Measurements from ENCODE around the gene ASXL1.

Gene ASXL1

GRCh38 chr20:32484225-32484957 is 126.3 kb downstream of the ASXL1 start:
- TF ChIP-seq ZFP30 (CRISPR knock-in tag; IDR thresholded peaks at IDR 0.05) (no peak), ZNF565 (CRISPR knock-in tag; conservative IDR thresholded peaks at IDR 0.05; ENCODE audit: low read depth) (no peak), PATZ1 (CRISPR knock-in tag; IDR thresholded peaks at IDR 0.05; ENCODE audit: borderline replicate concordance) (0 out of 2 replicates have a peak, but pooled peaks have one; percentile 9)
- peak; percentile 63 for ATAC-seq

DNA sequence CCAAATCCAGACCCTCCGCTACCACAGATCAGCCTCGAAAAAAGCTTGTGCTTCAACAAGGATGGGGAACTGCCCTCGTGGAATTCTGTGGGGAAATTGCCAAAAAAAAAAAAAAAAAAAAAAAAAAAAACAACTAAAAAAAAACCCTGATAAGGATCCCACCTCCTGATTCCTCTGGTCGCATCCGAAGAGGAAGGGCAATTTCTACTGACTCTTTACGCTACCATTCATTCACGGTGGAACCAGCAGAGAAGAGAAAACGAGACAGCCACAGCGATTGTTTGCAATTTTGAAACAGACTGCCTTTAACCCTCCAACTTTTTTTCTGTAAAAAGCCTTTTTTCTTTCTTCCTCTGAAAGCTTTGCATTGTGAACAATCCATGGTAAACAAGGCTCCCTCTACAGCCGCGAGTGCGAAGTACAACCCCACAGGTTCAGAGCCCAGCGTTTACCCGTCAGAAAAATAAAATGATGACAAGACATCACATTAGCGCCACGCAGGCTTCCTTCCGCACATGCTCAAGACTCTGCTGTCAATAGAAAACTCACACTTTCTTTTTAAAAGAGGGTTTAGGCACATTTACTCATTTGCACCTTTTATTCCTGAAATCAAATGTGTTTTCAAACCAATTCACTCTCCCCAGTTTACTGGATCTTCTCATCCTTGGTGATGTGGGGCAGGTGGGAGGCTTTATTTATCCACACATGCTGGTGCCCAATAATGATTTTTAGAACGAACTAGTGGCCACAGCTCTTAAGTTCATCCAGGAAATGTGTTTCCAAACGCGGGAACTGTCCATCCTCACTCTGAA is 127.0 kb downstream of the ASXL1 start:
- TF ChIP-seq ARNTL (CRISPR knock-in tag; IDR thresholded peaks at IDR 0.05; ENCODE audit: borderline replicate concordance, low read depth) = no peak
- no peak for TF ChIP-seq SNAI2 (CRISPR knock-in tag; IDR thresholded peaks at IDR 0.05)
- TF ChIP-seq ZNF565 (CRISPR knock-in tag; conservative IDR thresholded peaks at IDR 0.05; ENCODE audit: low read depth) = no peak
- TF ChIP-seq ZFP30 (CRISPR knock-in tag; IDR thresholded peaks at IDR 0.05) = no peak
- no peak for TF ChIP-seq PATZ1 (CRISPR knock-in tag; IDR thresholded peaks at IDR 0.05; ENCODE audit: borderline replicate concordance)
- TF ChIP-seq, protein P1, sequence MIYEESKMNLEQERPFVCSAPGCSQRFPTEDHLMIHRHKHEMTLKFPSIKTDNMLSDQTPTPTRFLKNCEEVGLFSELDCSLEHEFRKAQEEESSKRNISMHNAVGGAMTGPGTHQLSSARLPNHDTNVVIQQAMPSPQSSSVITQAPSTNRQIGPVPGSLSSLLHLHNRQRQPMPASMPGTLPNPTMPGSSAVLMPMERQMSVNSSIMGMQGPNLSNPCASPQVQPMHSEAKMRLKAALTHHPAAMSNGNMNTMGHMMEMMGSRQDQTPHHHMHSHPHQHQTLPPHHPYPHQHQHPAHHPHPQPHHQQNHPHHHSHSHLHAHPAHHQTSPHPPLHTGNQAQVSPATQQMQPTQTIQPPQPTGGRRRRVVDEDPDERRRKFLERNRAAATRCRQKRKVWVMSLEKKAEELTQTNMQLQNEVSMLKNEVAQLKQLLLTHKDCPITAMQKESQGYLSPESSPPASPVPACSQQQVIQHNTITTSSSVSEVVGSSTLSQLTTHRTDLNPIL (CRISPR knock-in tag; IDR thresholded peaks at IDR 0.05; ENCODE audit: low read depth) = no peak
- TF ChIP-seq TCF4 (CRISPR knock-in tag; IDR thresholded peaks at IDR 0.05; ENCODE audit: borderline replicate concordance) = no peak
- TF ChIP-seq GLIS3 (CRISPR knock-in tag; IDR thresholded peaks at IDR 0.05) = no peak
- no peak for TF ChIP-seq CSRNP3 (CRISPR knock-in tag; IDR thresholded peaks at IDR 0.05)
- no peak for TF ChIP-seq ISL1 (CRISPR knock-in tag; IDR thresholded peaks at IDR 0.05)
- no peak for TF ChIP-seq ZC3H10 (CRISPR knock-in tag; IDR thresholded peaks at IDR 0.05)
- TF ChIP-seq ZNF70 (CRISPR knock-in tag; IDR thresholded peaks at IDR 0.05) = no peak
- no peak for TF ChIP-seq ZNF8 (CRISPR knock-in tag; IDR thresholded peaks at IDR 0.05)
- TF ChIP-seq BACH2 (CRISPR knock-in tag; IDR thresholded peaks at IDR 0.05; ENCODE audit: borderline replicate concordance) = no peak
- TF ChIP-seq ZFP3 (CRISPR knock-in tag; IDR thresholded peaks at IDR 0.05) = no peak
- peak; percentile 76 for ATAC-seq

DNA sequence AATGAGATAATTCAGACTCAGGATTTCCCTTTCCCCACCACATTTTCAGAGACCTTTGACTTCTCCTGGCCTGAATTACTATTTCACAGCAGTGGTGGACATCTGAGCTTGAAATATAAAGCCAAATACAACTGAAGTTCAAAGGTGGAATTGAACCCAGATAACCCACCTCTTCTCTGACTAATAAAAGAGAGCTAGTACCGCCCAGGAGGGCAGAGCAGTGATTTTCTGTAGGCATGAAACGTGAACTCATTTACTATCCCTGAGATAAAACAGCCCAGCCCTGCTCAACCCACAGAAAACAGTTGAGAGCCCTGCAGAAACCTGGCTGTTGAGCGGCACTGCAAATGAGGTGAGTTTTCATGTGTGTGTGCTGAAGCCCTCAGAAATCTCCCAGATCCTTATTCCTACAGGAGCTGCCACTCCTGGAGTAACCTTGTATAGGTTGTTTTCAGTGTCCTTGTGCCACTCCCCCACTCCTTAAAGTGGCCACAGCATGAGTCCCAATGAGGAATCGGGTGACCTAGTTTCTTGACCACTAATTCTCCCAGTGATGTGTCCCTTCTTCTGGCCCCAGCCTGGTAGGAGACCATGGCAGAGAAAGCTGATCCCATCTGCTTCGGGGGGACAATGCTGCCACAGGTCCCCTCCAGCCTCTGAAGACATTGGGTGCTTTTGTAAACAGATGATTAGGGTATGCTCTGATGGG is 127.8 kb downstream of the ASXL1 start:
- TF ChIP-seq ESRRG (CRISPR knock-in tag; IDR thresholded peaks at IDR 0.05) (no peak), PPARA (CRISPR knock-in tag; IDR thresholded peaks at IDR 0.05; ENCODE audit: borderline replicate concordance) (no peak), ZFP30 (CRISPR knock-in tag; IDR thresholded peaks at IDR 0.05) (no peak), ISL1 (CRISPR knock-in tag; IDR thresholded peaks at IDR 0.05) (no peak), TOX (CRISPR knock-in tag; IDR thresholded peaks at IDR 0.05; ENCODE audit: borderline replicate concordance) (no peak), GLIS3 (CRISPR knock-in tag; IDR thresholded peaks at IDR 0.05) (no peak), RARB (CRISPR knock-in tag; IDR thresholded peaks at IDR 0.05) (no peak), TCF4 (CRISPR knock-in tag; IDR thresholded peaks at IDR 0.05; ENCODE audit: borderline replicate concordance) (no peak), ZFP3 (CRISPR knock-in tag; IDR thresholded peaks at IDR 0.05) (no peak), POU6F1 (CRISPR knock-in tag; IDR thresholded peaks at IDR 0.05; ENCODE audit: borderline replicate concordance, low read depth) (no peak)
- TF ChIP-seq, protein P1 (CRISPR knock-in tag; IDR thresholded peaks at IDR 0.05; ENCODE audit: low read depth) = no peak
- ATAC-seq = no peak
